Stomach (tissue), 4 donors: ENCODE data around the gene RUFY4.

Experiments used
- CTCF ChIP-seq, 7 experiments: fragments of 450-650 bp in 4 of 7; fragments of 200-600 bp in 3 of 7; sonication (generic) in 3 of 7; IDR thresholded peaks; one replicate each; pipeline ENCODE4 v1.5.1; 2016 to 2019; ENCODE audit warnings: antibody characterized with exemption in 7 of 7, control low read depth in 2 of 7, mild to moderate bottlenecking in 1 of 7
- POLR2A ChIP-seq, 4 donors: fragments of 450-650 bp; IDR thresholded peaks; one replicate each; pipeline ENCODE4 v1.6.1; 2016; ENCODE audit warnings: antibody characterized with exemption in 4 of 4, control low read depth in 2 of 4, mild to moderate bottlenecking in 1 of 4, moderate library complexity in 1 of 4
- POLR2AphosphoS5 ChIP-seq, 3 donors: sonication (generic); formaldehyde crosslinking; IDR thresholded peaks; one replicate each; pipeline ENCODE4 v1.6.1; 2016; ENCODE audit warnings: antibody characterized with exemption in 3 of 3

- TF ChIP-seq CTCF (IDR thresholded peaks at IDR 0.05) (no peak), POLR2A (IDR thresholded peaks at IDR 0.05) (no peak), POLR2AphosphoS5 (IDR thresholded peaks at IDR 0.05) (peak in 1 of 3 donors; percentile 9)
Observed at GRCh38 chr2:218029366-218030360, 39.4 kb upstream of the RUFY4 start.
